Measurements from ENCODE around the gene C10orf95.
A peak's percentile ranks its signal among the peaks of the same experiment; 100 is the strongest.

C10orf95 gene

DNA sequence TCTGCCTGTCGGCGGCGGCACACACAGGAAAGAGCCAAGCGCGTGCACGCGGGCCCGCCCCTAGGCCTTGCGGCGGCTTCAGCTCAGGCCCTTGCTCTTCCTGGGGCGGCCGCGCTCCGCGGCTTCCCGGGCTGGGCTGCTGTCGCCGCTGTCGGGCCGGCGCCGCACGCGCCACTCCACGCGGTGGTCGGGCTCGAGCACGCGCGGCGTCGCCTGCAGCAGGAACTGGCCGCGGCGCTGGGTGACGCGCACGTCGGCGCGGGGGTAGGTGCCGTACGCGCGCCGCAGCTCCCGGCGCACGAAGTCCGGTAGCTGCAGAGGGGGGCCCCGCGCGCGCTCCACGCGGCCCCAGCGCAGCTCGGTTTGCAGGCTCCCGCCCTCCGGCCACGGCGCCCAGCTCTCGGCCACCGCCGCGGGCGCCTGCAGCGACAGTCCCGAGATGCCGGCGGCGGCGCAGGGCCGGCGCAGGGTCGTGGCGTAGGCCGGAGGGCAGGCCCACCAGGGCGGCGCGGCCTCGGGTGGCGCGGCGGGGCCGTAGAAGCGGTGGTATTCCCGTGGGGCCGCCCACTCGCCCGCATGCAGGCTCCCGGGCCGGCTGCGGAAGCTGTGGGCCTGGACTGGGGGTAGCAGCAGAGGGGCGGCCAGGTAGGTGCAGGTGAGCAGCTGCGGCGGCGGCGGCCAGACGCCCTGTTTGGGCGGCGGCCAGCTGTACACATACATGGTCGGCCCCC, 804 bp downstream of the C10orf95 start:
- H2BK5ac ChIP-seq (ENCODE audit: low read depth, low read length, poor library complexity, severe bottlenecking), result peak overlapping the region; percentile 9
- peak overlapping the region; percentile 96 for H4K8ac ChIP-seq (ENCODE audit: low read length)
- peak overlapping the region; percentile 55 for H2AFZ ChIP-seq (ENCODE audit: low read depth, low read length)
- H2AK5ac ChIP-seq (ENCODE audit: low read length, severe bottlenecking), result no peak overlapping the region
- no peak overlapping the region for H3K27ac ChIP-seq (ENCODE audit: low read length, poor library complexity, severe bottlenecking)
- peak overlapping the region; percentile 87 for H3K9ac ChIP-seq (ENCODE audit: low read length)
- H3K23ac ChIP-seq (ENCODE audit: low read length in 2 of 2), result peak overlapping the region in 1 of 2 experiments; percentile 34
- H3K18ac ChIP-seq (ENCODE audit: low read depth in 1 of 2, low read length in 2 of 2), result peak overlapping the region; percentile 81 to 89
- peak overlapping the region; percentile 95 for H2BK15ac ChIP-seq (ENCODE audit: low read depth, poor library complexity, severe bottlenecking)
- H3K4me2 ChIP-seq (ENCODE audit: low read length, poor library complexity, severe bottlenecking), result peak overlapping the region; percentile 83
- H2BK120ac ChIP-seq (ENCODE audit: low read depth, low read length), result peak overlapping the region; percentile 11
- peaks cover 10% of the 10 kb centered on the region for H3K79me1 ChIP-seq (replicated peaks; ENCODE audit: low read length, poor library complexity, severe bottlenecking)
- peak; percentile 65 for DNase-seq
- peak overlapping the region in 1 of 2 experiments; percentile 91 for H3K14ac ChIP-seq (ENCODE audit: low read length in 2 of 2)
- H4K91ac ChIP-seq (ENCODE audit: low read length), result peak overlapping the region; percentile 78
- peak overlapping the region; percentile 38 to 63 for H2BK12ac ChIP-seq (ENCODE audit: low read length in 2 of 2)
- peaks cover 32% of the 10 kb centered on the region for H3K4me1 ChIP-seq (ENCODE audit: control insufficient read depth, insufficient read depth, low read depth, low read length)
- H3K4me3 ChIP-seq (ENCODE audit: insufficient read depth in 1 of 2, low read depth in 1 of 2, low read length in 2 of 2), result peak overlapping the region; percentile 88 to 93
- no peaks in the 10 kb centered on the region for H3K27me3 ChIP-seq (ENCODE audit: control insufficient read depth in 1 of 2, insufficient read depth in 1 of 2, low read length in 2 of 2)
- H3K36me3 ChIP-seq (ENCODE audit: control insufficient read depth in 1 of 2, insufficient read depth in 2 of 2, low read depth in 1 of 2, low read length in 2 of 2), result peaks cover 0 to 7% of the 10 kb centered on the region in 2 experiments
- H3K9me3 ChIP-seq (ENCODE audit: control insufficient read depth, low read length), result no peaks in the 10 kb centered on the region
- whole genome bisulfite sequencing, result under 1% methylated on average over 71 of the region's 104 CpGs
- peak overlapping the region; percentile 35 to 91 for H3K4ac ChIP-seq (ENCODE audit: low read depth in 1 of 2, low read length in 2 of 2)

DNA sequence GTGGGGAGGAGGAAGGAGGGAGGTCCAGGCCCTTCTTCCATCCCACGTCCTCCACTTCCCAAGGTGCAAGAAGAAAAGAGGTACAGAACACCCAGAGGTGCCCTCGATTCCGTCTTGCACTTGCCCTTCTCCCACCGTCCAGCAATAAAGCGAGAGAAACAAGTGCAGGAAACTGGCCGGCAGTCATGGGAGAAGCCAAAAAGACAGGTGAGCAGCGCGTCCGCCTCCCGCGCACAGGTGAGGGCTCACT, 1.3 kb downstream of the C10orf95 start:
- Histone ChIP-seq H4K8ac (ENCODE audit: low read length) (peak overlapping the region; percentile 90), H3K27me3 (ENCODE audit: control insufficient read depth in 1 of 2, insufficient read depth in 1 of 2, low read length in 2 of 2) (no peaks in the 10 kb centered on the region), H3K27ac (ENCODE audit: low read length, poor library complexity, severe bottlenecking) (peak overlapping the region; percentile 1), H2BK12ac (ENCODE audit: low read length in 2 of 2) (peak overlapping the region in 1 of 2 experiments; percentile 42), H3K9me3 (ENCODE audit: control insufficient read depth, low read length) (no peaks in the 10 kb centered on the region), H3K9ac (ENCODE audit: low read length) (peak overlapping the region; percentile 87), H2AK5ac (ENCODE audit: low read length, severe bottlenecking) (no peak overlapping the region), H3K4me1 (ENCODE audit: control insufficient read depth, insufficient read depth, low read depth, low read length) (peaks cover 29% of the 10 kb centered on the region), H3K4me3 (ENCODE audit: insufficient read depth in 1 of 2, low read depth in 1 of 2, low read length in 2 of 2) (peak overlapping the region; percentile 88 to 93), H3K18ac (ENCODE audit: low read depth in 1 of 2, low read length in 2 of 2) (peak overlapping the region; percentile 81 to 89), H2BK5ac (ENCODE audit: low read depth, low read length, poor library complexity, severe bottlenecking) (no peak overlapping the region), H3K79me1 (replicated peaks; ENCODE audit: low read length, poor library complexity, severe bottlenecking) (peaks cover 10% of the 10 kb centered on the region), H3K4ac (ENCODE audit: low read depth in 1 of 2, low read length in 2 of 2) (peak overlapping the region; percentile 18 to 60), H4K91ac (ENCODE audit: low read length) (peak overlapping the region; percentile 78), H2BK15ac (ENCODE audit: low read depth, poor library complexity, severe bottlenecking) (no peak overlapping the region), H3K36me3 (ENCODE audit: control insufficient read depth in 1 of 2, insufficient read depth in 2 of 2, low read depth in 1 of 2, low read length in 2 of 2) (peaks cover 0 to 7% of the 10 kb centered on the region in 2 experiments), H2BK120ac (ENCODE audit: low read depth, low read length) (no peak overlapping the region), H3K14ac (ENCODE audit: low read length in 2 of 2) (peak overlapping the region in 1 of 2 experiments; percentile 82), H3K4me2 (ENCODE audit: low read length, poor library complexity, severe bottlenecking) (peak overlapping the region; percentile 83), H3K23ac (ENCODE audit: low read length in 2 of 2) (peak overlapping the region in 1 of 2 experiments; percentile 34), H2AFZ (ENCODE audit: low read depth, low read length) (peak overlapping the region; percentile 55)
- 0% methylated on average over 11 of the region's 11 CpGs for WGBS
- no peak for DNase-seq

DNA sequence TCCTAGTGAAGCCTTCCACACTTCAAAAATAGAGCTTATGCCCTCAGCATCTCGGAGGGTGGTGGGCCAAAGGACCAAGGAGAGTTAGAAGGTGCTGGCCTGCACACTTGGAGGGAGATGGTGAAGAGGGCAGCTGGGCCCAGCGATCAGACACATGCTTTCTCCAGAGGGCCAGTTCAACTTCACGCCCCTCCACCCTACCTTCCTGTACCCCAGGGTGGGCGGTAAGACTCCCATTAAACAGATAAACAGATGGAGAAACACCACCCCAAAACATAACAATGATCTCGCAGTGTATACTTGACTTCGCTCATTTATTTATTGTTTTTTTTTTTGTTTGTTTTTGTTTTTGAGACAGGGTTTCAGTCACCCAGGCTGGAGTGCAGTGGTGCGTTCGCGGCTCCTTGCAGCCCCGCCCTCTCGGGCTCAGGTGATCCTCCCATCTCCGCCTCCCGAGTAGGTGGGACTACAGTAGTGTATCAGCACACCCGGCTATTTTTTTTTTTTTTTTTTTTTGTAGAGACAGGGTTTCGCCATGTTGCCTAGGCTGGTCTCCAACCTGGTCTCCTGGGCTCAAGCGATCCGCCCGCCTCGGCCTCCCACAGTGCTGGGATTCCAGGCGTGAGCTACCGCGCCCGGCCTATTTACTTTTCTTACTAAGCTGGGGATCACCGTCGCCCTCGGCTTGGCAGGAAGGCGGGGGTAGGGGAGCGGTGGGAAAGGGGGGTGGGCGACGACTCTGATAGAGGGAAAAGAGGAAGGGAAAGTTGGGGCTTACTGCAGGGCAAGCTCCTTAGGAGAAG, 1.8 kb downstream of the C10orf95 start:
- Histone ChIP-seq H3K36me3 (ENCODE audit: control insufficient read depth in 1 of 2, insufficient read depth in 2 of 2, low read depth in 1 of 2, low read length in 2 of 2) (peaks cover 0 to 7% of the 10 kb centered on the region in 2 experiments), H4K8ac (ENCODE audit: low read length) (no peak overlapping the region), H2AK5ac (ENCODE audit: low read length, severe bottlenecking) (no peak overlapping the region), H3K9me3 (ENCODE audit: control insufficient read depth, low read length) (no peaks in the 10 kb centered on the region), H3K27me3 (ENCODE audit: control insufficient read depth in 1 of 2, insufficient read depth in 1 of 2, low read length in 2 of 2) (no peaks in the 10 kb centered on the region), H3K4me2 (ENCODE audit: low read length, poor library complexity, severe bottlenecking) (peak overlapping the region; percentile 83), H2BK5ac (ENCODE audit: low read depth, low read length, poor library complexity, severe bottlenecking) (no peak overlapping the region), H3K9ac (ENCODE audit: low read length) (peak overlapping the region; percentile 87), H3K79me1 (replicated peaks; ENCODE audit: low read length, poor library complexity, severe bottlenecking) (peaks cover 10% of the 10 kb centered on the region), H2BK120ac (ENCODE audit: low read depth, low read length) (no peak overlapping the region), H4K91ac (ENCODE audit: low read length) (no peak overlapping the region), H2AFZ (ENCODE audit: low read depth, low read length) (peak overlapping the region; percentile 55), H3K4ac (ENCODE audit: low read depth in 1 of 2, low read length in 2 of 2) (no peak overlapping the region), H3K4me1 (ENCODE audit: control insufficient read depth, insufficient read depth, low read depth, low read length) (peaks cover 26% of the 10 kb centered on the region), H2BK15ac (ENCODE audit: low read depth, poor library complexity, severe bottlenecking) (no peak overlapping the region), H3K14ac (ENCODE audit: low read length in 2 of 2) (peak overlapping the region in 1 of 2 experiments; percentile 82), H3K4me3 (ENCODE audit: insufficient read depth in 1 of 2, low read depth in 1 of 2, low read length in 2 of 2) (peak overlapping the region; percentile 88 to 93), H3K27ac (ENCODE audit: low read length, poor library complexity, severe bottlenecking) (peak overlapping the region; percentile 1), H2BK12ac (ENCODE audit: low read length in 2 of 2) (peak overlapping the region in 1 of 2 experiments; percentile 42), H3K18ac (ENCODE audit: low read depth in 1 of 2, low read length in 2 of 2) (no peak overlapping the region), H3K23ac (ENCODE audit: low read length in 2 of 2) (no peak overlapping the region)
- DNase-seq, result peak; percentile 33
- WGBS, result 15% methylated on average over 29 of the region's 30 CpGs

DNA sequence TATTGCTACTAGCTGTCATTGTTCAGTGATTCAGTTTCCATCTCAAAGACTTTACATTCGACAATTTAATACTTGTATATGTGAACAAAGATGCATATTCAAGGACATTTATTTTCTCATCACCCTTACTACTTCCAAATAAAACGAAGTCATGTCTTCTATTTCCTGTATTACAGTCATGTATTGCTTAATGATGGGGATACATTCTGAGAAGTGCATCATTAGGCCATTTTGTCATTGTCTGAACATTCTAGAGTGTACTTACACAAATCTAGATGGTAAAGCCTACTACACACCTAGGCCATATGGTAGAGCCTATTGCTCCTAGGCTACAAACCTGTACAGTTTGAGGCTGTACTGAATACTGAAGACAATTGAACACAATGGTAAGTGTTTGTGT, 6.5 kb downstream of the C10orf95 start:
- H2BK12ac ChIP-seq (ENCODE audit: low read length in 2 of 2), result no peak overlapping the region
- H3K27me3 ChIP-seq (ENCODE audit: control insufficient read depth in 1 of 2, insufficient read depth in 1 of 2, low read length in 2 of 2), result peaks cover 0 to 11% of the 10 kb centered on the region in 2 experiments
- H3K4me1 ChIP-seq (ENCODE audit: control insufficient read depth, insufficient read depth, low read depth, low read length), result peaks cover 5% of the 10 kb centered on the region
- H2AK5ac ChIP-seq (ENCODE audit: low read length, severe bottlenecking), result no peak overlapping the region
- no peak overlapping the region for H3K4me2 ChIP-seq (ENCODE audit: low read length, poor library complexity, severe bottlenecking)
- H3K27ac ChIP-seq (ENCODE audit: low read length, poor library complexity, severe bottlenecking), result no peak overlapping the region
- H4K91ac ChIP-seq (ENCODE audit: low read length), result no peak overlapping the region
- H2BK120ac ChIP-seq (ENCODE audit: low read depth, low read length), result no peak overlapping the region
- no peak overlapping the region for H3K23ac ChIP-seq (ENCODE audit: low read length in 2 of 2)
- no CpG with 5 or more reads among the region's 2 CpGs for WGBS
- H3K79me1 ChIP-seq (replicated peaks; ENCODE audit: low read length, poor library complexity, severe bottlenecking), result no peaks in the 10 kb centered on the region
- no peak overlapping the region for H3K9ac ChIP-seq (ENCODE audit: low read length)
- H2AFZ ChIP-seq (ENCODE audit: low read depth, low read length), result no peak overlapping the region
- H4K8ac ChIP-seq (ENCODE audit: low read length), result no peak overlapping the region
- no peak overlapping the region for H3K14ac ChIP-seq (ENCODE audit: low read length in 2 of 2)
- no peaks in the 10 kb centered on the region for H3K36me3 ChIP-seq (ENCODE audit: control insufficient read depth in 1 of 2, insufficient read depth in 2 of 2, low read depth in 1 of 2, low read length in 2 of 2)
- H3K18ac ChIP-seq (ENCODE audit: low read depth in 1 of 2, low read length in 2 of 2), result no peak overlapping the region
- no peak overlapping the region for H3K4ac ChIP-seq (ENCODE audit: low read depth in 1 of 2, low read length in 2 of 2)
- no peak for DNase-seq
- H2BK15ac ChIP-seq (ENCODE audit: low read depth, poor library complexity, severe bottlenecking), result no peak overlapping the region
- no peak overlapping the region for H3K4me3 ChIP-seq (ENCODE audit: insufficient read depth in 1 of 2, low read depth in 1 of 2, low read length in 2 of 2)
- H2BK5ac ChIP-seq (ENCODE audit: low read depth, low read length, poor library complexity, severe bottlenecking), result no peak overlapping the region
- H3K9me3 ChIP-seq (ENCODE audit: control insufficient read depth, low read length), result no peaks in the 10 kb centered on the region
